Astrocyte of the cerebellum (primary cell): ENCODE measurements around the gene MYBPH.

ENCODE experiments used
- DNase-seq: peaks from one replicate; pipeline ENCODE4 v3.0.0-alpha.2; 2011; ENCODE audit warnings: low read depth
- H3K4me3 ChIP-seq: 2 replicates; pipeline ENCODE4 v1.5.1; 2011; ENCODE audit warnings: mild to moderate bottlenecking, low read depth, low read length, moderate library complexity
- CTCF ChIP-seq: IDR thresholded peaks from 2 replicates; pipeline ENCODE4 v1.5.1; 2012; ENCODE audit warnings: low read length, low read depth, moderate library complexity, mild to moderate bottlenecking; ENCODE audit errors: missing control alignments
- in situ Hi-C: cut with HindIII; loops from 2 replicates; pipeline ENCODE4 v1.10.0; 2017; ENCODE audit warnings: low sequenced_read_pairs

The MYBPH gene

GRCh38 chr1:203120325-203121153, 55.1 kb downstream of the MYBPH start:
- in situ Hi-C loops = loop anchor here (5.0 kb wide), 1 partner anchor 102 kb away; no protein-coding TSS in a partner anchor
- no peak for DNase-seq
- TF ChIP-seq CTCF = no peak
- H3K4me3 ChIP-seq = no peak overlapping the region
